SK-N-SH treated with all-trans-retinoic acid at 6 μM for 48 hours (cell line): ENCODE results near the gene GP1BB.

ENCODE experiments used
- ATAC-seq: fragments of 200-7000 bp; cut with Tn5 transposase; 3 replicates; pipeline ENCODE4 v1.9.1; 2020; ENCODE audit warnings: mild to moderate bottlenecking, moderate library complexity
- BACH2 ChIP-seq: fragments of 250-450 bp; sonication (Bioruptor Pico); IDR thresholded peaks from 2 replicates; pipeline ENCODE4 v1.9.0; 2021; ENCODE audit warnings: mild to moderate bottlenecking, borderline replicate concordance
- CSDC2 ChIP-seq: fragments of 250-450 bp; sonication (Bioruptor Pico); IDR thresholded peaks from 2 replicates; pipeline ENCODE4 v1.5.0; 2020; ENCODE audit warnings: mild to moderate bottlenecking, moderate library complexity
- CSRNP3 ChIP-seq: fragments of 250-450 bp; sonication (Bioruptor Pico); IDR thresholded peaks from 2 replicates; pipeline ENCODE4 v1.5.1; 2021; ENCODE audit warnings: mild to moderate bottlenecking, moderate library complexity
- ESRRG ChIP-seq: fragments of 250-450 bp; sonication (Bioruptor Pico); IDR thresholded peaks from 2 replicates; pipeline ENCODE4 v1.6.1; 2021; ENCODE audit warnings: mild to moderate bottlenecking
- GLIS3 ChIP-seq: fragments of 250-450 bp; sonication (Bioruptor Pico); IDR thresholded peaks from 2 replicates; pipeline ENCODE4 v1.5.0; 2020; ENCODE audit warnings: mild to moderate bottlenecking, moderate library complexity
- ISL1 ChIP-seq: fragments of 250-450 bp; sonication (Bioruptor Pico); IDR thresholded peaks from 2 replicates; pipeline ENCODE4 v2.1.2; 2022; ENCODE audit warnings: mild to moderate bottlenecking, moderate library complexity
- PATZ1 ChIP-seq: fragments of 250-450 bp; sonication (Bioruptor Pico); IDR thresholded peaks from 2 replicates; pipeline ENCODE4 v1.8.0; 2020; ENCODE audit warnings: mild to moderate bottlenecking, moderate library complexity, borderline replicate concordance
- POU6F1 ChIP-seq: fragments of 250-450 bp; sonication (Bioruptor Pico); IDR thresholded peaks from 2 replicates; pipeline ENCODE4 v1.8.0; 2021; ENCODE audit warnings: low read depth, mild to moderate bottlenecking, moderate library complexity, borderline replicate concordance
- PPARA ChIP-seq: fragments of 250-450 bp; sonication (Bioruptor Pico); IDR thresholded peaks from 2 replicates; pipeline ENCODE4 v1.5.0; 2020; ENCODE audit warnings: mild to moderate bottlenecking, borderline replicate concordance
- SNAI2 ChIP-seq: fragments of 250-450 bp; sonication (Bioruptor Pico); IDR thresholded peaks from 2 replicates; pipeline ENCODE4 v1.5.0; 2020; ENCODE audit warnings: mild to moderate bottlenecking, moderate library complexity
- TCF4 ChIP-seq: fragments of 250-450 bp; sonication (Bioruptor Pico); IDR thresholded peaks from 2 replicates; pipeline ENCODE4 v1.8.0; 2021; ENCODE audit warnings: mild to moderate bottlenecking, moderate library complexity, borderline replicate concordance
- TOX ChIP-seq: fragments of 250-450 bp; sonication (Bioruptor Pico); IDR thresholded peaks from 2 replicates; pipeline ENCODE4 v1.8.0; 2021; ENCODE audit warnings: mild to moderate bottlenecking, moderate library complexity, borderline replicate concordance
- ZC3H10 ChIP-seq: fragments of 250-450 bp; sonication (Bioruptor Pico); IDR thresholded peaks from 2 replicates; pipeline ENCODE4 v1.5.1; 2021; ENCODE audit warnings: mild to moderate bottlenecking, moderate library complexity
- ZFP30 ChIP-seq: fragments of 450-650 bp; formaldehyde crosslinking; IDR thresholded peaks from 2 replicates; pipeline ENCODE4 v1.5.0; 2022; ENCODE audit warnings: mild to moderate bottlenecking, moderate library complexity
- ZNF565 ChIP-seq: fragments of 450-650 bp; formaldehyde crosslinking; conservative IDR thresholded peaks from 2 replicates; pipeline ENCODE4 v1.5.0; 2020; ENCODE audit warnings: low read depth, mild to moderate bottlenecking, moderate library complexity
- ZNF70 ChIP-seq: fragments of 450-650 bp; formaldehyde crosslinking; IDR thresholded peaks from 2 replicates; pipeline ENCODE4 v1.5.0; 2020; ENCODE audit warnings: mild to moderate bottlenecking, moderate library complexity
- ZNF8 ChIP-seq: fragments of 450-650 bp; formaldehyde crosslinking; IDR thresholded peaks from 2 replicates; pipeline ENCODE4 v1.5.0; 2020; ENCODE audit warnings: mild to moderate bottlenecking, moderate library complexity
- TF ChIP-seq, protein P1 (sequence below): fragments of 250-450 bp; sonication (Bioruptor Pico); IDR thresholded peaks from 2 replicates; pipeline ENCODE4 v1.5.1; 2020; ENCODE audit warnings: low read depth, mild to moderate bottlenecking, moderate library complexity
- TF ChIP-seq, protein P2 (sequence below): fragments of 250-450 bp; sonication (Bioruptor Pico); IDR thresholded peaks from 2 replicates; pipeline ENCODE4 v1.5.0; 2020; ENCODE audit warnings: mild to moderate bottlenecking, moderate library complexity

GP1BB gene

DNA sequence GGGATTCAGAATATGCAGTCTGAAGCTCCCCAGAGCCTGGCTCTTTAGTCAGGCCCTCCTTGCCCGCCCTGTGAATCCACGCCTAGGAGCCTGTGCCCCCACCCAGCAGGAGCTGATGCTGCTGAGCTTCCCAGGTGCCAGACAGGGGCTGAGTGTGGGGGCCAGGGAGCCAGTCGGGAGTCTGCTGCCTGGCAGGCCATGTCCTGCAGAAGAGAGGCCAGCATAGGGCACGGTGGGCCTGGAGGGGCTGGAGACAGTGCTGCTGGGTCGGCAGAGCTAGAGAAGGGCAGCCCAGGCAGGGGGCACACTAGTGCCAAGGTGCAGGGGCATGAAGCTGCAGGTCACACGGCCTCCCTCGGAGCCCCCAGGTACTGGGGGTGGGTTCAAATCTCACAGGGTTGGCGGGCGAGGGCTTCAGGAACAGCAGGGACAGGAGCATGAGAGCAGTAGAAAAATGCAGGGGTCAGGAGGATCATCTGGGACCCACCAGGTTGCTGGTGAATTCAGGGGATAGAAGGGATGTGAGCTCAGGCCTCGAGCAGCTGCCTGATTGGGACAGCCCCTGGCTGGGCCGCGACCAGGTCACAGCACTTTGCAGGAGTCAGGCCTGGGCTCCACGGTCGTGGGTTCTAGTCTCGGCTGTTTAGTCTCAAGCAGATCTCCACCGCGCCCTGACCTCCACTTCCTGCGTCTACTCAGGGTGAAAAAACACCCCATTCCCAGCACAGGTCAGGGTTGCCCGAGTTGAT, 13.1 kb upstream of the GP1BB start (continued):
- TF ChIP-seq PATZ1 (CRISPR knock-in tag), result no peak
- TF ChIP-seq ESRRG, result no peak
- no peak for TF ChIP-seq ISL1 (CRISPR knock-in tag)
- TF ChIP-seq TCF4 (CRISPR knock-in tag), result no peak
- no peak for TF ChIP-seq SNAI2 (CRISPR knock-in tag)

- TF ChIP-seq ZFP30 (CRISPR knock-in tag) (no peak), POU6F1 (CRISPR knock-in tag) (no peak), BACH2 (CRISPR knock-in tag) (no peak), ZNF70 (CRISPR knock-in tag) (no peak), PPARA (CRISPR knock-in tag) (no peak), TCF4 (CRISPR knock-in tag) (no peak), ZNF565 (CRISPR knock-in tag) (no peak), TOX (CRISPR knock-in tag) (no peak), SNAI2 (CRISPR knock-in tag) (no peak), ZC3H10 (CRISPR knock-in tag) (no peak), CSRNP3 (CRISPR knock-in tag) (no peak), ZNF8 (no peak), PATZ1 (CRISPR knock-in tag) (no peak), ISL1 (CRISPR knock-in tag) (no peak), ESRRG (no peak), CSDC2 (CRISPR knock-in tag) (no peak), GLIS3 (CRISPR knock-in tag) (no peak)
- TF ChIP-seq, protein P1, sequence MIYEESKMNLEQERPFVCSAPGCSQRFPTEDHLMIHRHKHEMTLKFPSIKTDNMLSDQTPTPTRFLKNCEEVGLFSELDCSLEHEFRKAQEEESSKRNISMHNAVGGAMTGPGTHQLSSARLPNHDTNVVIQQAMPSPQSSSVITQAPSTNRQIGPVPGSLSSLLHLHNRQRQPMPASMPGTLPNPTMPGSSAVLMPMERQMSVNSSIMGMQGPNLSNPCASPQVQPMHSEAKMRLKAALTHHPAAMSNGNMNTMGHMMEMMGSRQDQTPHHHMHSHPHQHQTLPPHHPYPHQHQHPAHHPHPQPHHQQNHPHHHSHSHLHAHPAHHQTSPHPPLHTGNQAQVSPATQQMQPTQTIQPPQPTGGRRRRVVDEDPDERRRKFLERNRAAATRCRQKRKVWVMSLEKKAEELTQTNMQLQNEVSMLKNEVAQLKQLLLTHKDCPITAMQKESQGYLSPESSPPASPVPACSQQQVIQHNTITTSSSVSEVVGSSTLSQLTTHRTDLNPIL (CRISPR knock-in tag), result no peak
- TF ChIP-seq, protein P2, sequence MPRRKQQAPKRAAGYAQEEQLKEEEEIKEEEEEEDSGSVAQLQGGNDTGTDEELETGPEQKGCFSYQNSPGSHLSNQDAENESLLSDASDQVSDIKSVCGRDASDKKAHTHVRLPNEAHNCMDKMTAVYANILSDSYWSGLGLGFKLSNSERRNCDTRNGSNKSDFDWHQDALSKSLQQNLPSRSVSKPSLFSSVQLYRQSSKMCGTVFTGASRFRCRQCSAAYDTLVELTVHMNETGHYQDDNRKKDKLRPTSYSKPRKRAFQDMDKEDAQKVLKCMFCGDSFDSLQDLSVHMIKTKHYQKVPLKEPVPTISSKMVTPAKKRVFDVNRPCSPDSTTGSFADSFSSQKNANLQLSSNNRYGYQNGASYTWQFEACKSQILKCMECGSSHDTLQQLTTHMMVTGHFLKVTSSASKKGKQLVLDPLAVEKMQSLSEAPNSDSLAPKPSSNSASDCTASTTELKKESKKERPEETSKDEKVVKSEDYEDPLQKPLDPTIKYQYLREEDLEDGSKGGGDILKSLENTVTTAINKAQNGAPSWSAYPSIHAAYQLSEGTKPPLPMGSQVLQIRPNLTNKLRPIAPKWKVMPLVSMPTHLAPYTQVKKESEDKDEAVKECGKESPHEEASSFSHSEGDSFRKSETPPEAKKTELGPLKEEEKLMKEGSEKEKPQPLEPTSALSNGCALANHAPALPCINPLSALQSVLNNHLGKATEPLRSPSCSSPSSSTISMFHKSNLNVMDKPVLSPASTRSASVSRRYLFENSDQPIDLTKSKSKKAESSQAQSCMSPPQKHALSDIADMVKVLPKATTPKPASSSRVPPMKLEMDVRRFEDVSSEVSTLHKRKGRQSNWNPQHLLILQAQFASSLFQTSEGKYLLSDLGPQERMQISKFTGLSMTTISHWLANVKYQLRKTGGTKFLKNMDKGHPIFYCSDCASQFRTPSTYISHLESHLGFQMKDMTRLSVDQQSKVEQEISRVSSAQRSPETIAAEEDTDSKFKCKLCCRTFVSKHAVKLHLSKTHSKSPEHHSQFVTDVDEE (CRISPR knock-in tag), result no peak
- ATAC-seq, result no peak
Observed at GRCh38 chr22:19710769-19711106, 12.6 kb upstream of the GP1BB start.
